RWPE1 (cell line): ENCODE measurements around the gene DENND5B.
"Not testable (repeated sequence)": the region's sequence is repeated elsewhere in the genome, so short reads cannot be mapped to it uniquely, and the experiment has no call there.

ENCODE experiments used
- CTCF ChIA-PET: fragments of 350-600 bp; sonication (Branson Sonifier 250); formaldehyde crosslinking; extraction: SDS; loops from one replicate; lab custom pipeline; 2021; lab: Yijun Ruan, JAX
- POLR2A ChIA-PET: fragments of 400-600 bp; formaldehyde crosslinking; extraction: SDS; loops from one replicate; lab custom pipeline; 2020; ENCODE audit warnings: antibody characterized with exemption; ENCODE audit not compliant: low non-redundant PET; lab: Yijun Ruan, JAX
- DNase-seq: peaks from one replicate; pipeline ENCODE4 v3.0.0; 2012; ENCODE audit warnings: low spot score
- H3K27ac ChIP-seq: fragments of 450-650 bp; 2 replicates; pipeline ENCODE4 v1.5.1; 2017
- TF ChIP-seq, protein P1 (sequence below): fragments of 450-650 bp; conservative IDR thresholded peaks from 2 replicates; pipeline ENCODE4 v1.5.1; 2017; ENCODE audit warnings: low read depth, mild to moderate bottlenecking

DENND5B gene

DNA sequence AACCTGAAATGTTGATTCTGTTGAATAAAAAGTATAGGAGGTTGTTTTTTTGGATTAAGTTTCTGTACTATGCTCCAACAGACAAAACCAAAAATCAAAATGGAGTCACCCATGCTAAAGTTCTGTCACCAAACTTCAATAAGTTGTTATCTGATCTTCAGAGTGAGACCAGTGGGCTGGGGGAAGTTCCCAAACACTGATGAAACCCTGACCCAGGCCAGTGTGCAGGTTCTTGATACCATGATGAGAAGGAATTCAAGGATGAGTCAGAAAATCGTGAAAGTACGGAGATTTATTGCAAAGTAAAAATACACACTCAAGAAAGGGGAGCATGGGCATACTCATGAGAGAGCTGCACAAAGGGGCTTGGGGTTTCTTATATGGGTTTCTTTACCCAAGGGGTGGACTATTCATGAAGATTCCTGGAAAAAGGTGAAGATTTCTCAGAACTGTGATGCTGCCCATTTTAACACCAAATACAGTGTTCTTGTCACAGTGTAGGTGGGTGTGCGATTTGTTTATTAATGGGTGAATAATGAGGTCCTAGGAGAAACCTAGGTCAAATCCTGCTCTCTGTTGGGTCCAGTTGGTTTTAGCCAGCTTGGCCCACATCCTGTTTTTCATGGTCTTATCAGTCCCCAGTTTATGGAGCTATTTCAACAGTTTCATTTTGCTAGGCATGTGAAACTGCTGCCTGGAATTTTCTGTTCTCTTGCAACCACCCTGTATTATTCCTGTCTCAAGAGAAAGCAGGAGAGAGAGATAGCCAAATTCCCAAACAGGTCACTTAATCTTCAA lies 27.5 kb upstream of the DENND5B start:
- ChIA-PET POLR2A (no interaction called here), CTCF (no interaction called here)
- TF ChIP-seq, protein P1, sequence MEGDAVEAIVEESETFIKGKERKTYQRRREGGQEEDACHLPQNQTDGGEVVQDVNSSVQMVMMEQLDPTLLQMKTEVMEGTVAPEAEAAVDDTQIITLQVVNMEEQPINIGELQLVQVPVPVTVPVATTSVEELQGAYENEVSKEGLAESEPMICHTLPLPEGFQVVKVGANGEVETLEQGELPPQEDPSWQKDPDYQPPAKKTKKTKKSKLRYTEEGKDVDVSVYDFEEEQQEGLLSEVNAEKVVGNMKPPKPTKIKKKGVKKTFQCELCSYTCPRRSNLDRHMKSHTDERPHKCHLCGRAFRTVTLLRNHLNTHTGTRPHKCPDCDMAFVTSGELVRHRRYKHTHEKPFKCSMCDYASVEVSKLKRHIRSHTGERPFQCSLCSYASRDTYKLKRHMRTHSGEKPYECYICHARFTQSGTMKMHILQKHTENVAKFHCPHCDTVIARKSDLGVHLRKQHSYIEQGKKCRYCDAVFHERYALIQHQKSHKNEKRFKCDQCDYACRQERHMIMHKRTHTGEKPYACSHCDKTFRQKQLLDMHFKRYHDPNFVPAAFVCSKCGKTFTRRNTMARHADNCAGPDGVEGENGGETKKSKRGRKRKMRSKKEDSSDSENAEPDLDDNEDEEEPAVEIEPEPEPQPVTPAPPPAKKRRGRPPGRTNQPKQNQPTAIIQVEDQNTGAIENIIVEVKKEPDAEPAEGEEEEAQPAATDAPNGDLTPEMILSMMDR = no peak
- no peak for DNase-seq
- no peak overlapping the region for H3K27ac ChIP-seq

DNA sequence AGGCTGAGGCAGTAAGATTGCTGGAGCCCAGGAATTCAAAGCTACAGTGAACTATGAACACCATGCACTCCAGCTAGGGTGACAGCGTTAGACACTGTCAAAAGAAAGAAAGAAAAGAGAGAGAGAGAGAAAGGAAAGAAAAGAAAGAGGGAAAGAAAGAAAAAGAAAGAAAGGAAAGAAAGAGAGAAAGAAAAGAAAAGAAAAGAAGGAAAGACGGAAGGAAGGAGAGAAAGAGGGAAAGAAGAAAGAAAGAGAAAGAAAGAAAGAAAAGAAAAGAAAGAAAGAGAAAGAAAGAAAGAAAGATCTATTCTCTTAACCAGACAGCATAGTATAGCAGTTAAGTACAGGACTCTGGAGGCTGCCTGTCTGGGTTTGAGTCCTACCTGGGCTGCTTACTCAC lies 21.9 kb upstream of the DENND5B start:
- ChIA-PET CTCF (no interaction called here), POLR2A (no interaction called here)
- TF ChIP-seq, protein P1 = no peak
- DNase-seq = no peak
- no peak overlapping the region for H3K27ac ChIP-seq

DNA sequence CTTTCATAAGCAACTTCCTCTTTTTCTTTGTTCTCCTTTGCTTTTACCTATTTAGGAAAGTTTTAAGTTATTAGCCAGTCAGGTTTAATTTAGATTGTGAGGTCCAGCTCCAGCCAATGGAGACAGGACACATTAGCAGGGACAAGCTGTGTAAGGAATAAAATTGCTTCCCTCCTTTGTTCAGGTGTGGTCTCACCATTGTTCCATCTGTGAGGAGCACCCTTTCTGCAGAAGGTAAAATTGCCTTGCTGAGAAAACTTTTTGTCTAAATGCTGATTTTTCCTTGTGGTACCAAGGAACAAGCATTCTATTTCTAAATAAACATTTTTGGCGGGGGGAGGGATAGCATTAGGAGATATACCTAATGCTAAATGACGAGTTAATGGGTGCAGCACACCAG lies 17.4 kb upstream of the DENND5B start:
- CTCF ChIA-PET = interaction anchor here (0.6 kb wide), 1 partner anchor 1253 kb away, joined by 5 read pairs; no protein-coding TSS in a partner anchor
- H3K27ac ChIP-seq, DNase-seq, POLR2A ChIA-PET: not testable (repeated sequence)

DNA sequence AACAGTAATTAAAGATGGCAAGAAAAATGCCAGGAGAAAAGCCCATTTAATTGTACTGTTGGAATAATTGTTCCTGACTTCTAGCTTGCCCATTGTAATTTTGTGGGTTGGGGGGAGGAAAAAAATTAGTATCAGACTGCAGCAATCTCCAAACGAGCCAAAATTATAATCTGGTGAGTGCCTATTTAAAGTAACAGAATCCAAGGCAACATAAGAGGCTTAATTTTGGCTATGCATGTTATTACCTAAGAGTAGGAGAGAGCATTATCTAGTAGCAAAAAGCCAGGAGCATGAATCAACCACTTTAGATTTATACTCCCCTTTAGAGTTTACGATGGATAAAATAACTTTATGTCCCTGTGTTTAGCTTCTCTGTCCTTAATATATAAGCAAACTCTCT lies 14.6 kb upstream of the DENND5B start:
- ChIA-PET CTCF (interaction anchor here (1.0 kb wide), 1 partner anchor 16 kb away, joined by 4 read pairs; no protein-coding TSS in a partner anchor), POLR2A (no interaction called here)
- H3K27ac ChIP-seq = no peak overlapping the region
- no peak for DNase-seq
- TF ChIP-seq, protein P1 = no peak

DNA sequence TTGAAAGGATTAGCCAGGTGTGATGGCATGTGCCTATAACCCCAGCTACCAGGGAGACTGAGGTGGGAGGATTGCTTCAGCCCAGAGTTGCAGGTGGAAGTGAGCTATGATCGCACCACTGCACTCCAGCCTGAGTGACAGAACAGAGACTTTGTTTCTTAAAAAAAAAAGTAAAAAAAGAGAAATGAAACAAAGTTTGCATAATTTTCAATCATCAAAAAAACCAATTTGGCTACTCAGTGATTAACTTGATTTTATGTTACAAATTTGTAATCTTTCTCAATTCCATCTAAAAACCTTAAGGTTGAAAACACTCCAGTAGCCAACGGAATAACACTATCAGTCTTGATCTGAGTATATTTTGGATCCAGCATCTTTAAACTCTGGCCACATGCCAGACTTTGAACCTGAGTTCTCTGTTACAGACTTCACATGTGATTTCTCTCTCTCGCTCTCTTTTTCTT lies 12.6 kb upstream of the DENND5B start:
- H3K27ac ChIP-seq = no peak overlapping the region
- no peak for DNase-seq
- CTCF ChIA-PET = no interaction called here

DNA sequence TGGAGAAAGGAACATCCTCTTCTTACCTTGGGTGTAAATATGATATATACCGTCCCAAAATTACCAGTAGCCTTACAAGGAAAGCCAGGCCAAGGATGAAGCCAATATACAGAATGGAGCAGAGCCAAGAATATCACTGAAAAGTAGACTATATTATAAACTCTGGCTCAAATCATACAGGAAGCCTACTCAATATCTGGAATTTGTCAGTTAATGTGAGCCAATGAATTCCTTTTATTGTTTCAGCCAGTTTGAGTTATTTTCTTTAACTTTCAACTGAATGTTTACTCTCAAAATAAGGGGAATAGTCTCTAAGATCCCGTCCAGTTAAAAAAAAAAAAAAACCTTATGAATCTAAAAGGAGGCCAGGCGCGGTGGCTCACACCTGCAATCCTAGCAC lies 9.8 kb upstream of the DENND5B start:
- DNase-seq = no peak
- ChIA-PET CTCF (no interaction called here), POLR2A (no interaction called here)
- H3K27ac ChIP-seq = no peak overlapping the region
- TF ChIP-seq, protein P1 = no peak

More for the DNA sequence above, 12.6 kb upstream of the DENND5B start:
- POLR2A ChIA-PET = no interaction called here
- TF ChIP-seq, protein P1 = no peak

DNA sequence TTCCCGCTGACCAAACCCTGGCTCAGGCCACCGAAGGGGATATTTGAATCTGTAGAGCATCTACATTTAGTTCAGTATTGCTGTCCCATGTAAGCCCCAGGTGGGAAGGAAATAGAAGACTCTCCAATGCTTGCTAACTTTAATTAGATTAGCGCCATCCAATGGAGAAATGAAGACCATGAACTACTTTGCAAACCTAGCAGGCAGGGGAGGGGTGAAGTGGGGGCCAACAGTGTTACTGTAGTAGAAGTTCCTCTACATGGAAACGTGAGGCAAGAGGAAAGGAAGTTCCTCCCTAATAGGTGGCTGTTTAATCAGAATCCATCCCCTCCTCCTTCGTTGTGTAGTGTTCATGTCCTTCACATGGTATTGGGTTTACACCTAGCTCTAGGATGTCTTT lies 9.3 kb upstream of the DENND5B start:
- no peak for DNase-seq
- ChIA-PET CTCF (no interaction called here), POLR2A (no interaction called here)
- no peak overlapping the region for H3K27ac ChIP-seq
- TF ChIP-seq, protein P1 = no peak
